HG02642 (cell line): Measurements from ENCODE around the gene MMGT1.
"Not testable (repeated sequence)": the region's sequence is repeated elsewhere in the genome, so short reads cannot be mapped to it uniquely, and the experiment has no call there.

Experiments
- ATAC-seq: cut with Tn5 transposase; IDR thresholded peaks from one replicate; pipeline ENCODE4 v1.9.1; 2021; ENCODE audit warnings: mild to moderate bottlenecking; ENCODE audit not compliant: unreplicated experiment, poor library complexity

The MMGT1 gene

GRCh38 chrX:135931644-135932487, 41.9 kb downstream of the MMGT1 start:
- no peak for ATAC-seq

GRCh38 chrX:135927897-135928296, 45.9 kb downstream of the MMGT1 start:
- ATAC-seq: no peak

GRCh38 chrX:135923353-135923752, 50.4 kb downstream of the MMGT1 start:
- no peak for ATAC-seq

GRCh38 chrX:135920516-135920915, 53.3 kb downstream of the MMGT1 start:
- ATAC-seq: not testable (repeated sequence)

DNA sequence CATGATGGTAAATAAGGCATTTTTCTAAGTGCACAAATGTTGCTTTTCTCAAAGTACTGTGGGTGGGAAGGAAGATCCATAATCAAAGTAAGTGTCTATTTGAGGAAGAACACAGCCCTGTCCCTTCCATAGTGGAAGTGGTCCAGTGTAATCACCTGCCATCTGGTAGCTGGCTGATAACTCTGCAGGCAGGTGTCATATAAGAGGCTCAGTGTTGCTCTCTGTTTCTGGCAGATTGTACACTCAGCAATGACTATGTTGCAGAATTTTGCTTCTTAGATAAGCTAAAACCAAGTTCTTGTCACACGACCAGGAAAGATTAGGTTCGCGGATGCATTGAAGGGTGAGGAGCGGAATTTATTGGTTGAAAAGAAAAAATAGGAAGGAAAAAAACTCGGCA, 59.4 kb downstream of the MMGT1 start:
- no peak for ATAC-seq
